Measurements from ENCODE around the gene FFAR3.

The FFAR3 gene

DNA sequence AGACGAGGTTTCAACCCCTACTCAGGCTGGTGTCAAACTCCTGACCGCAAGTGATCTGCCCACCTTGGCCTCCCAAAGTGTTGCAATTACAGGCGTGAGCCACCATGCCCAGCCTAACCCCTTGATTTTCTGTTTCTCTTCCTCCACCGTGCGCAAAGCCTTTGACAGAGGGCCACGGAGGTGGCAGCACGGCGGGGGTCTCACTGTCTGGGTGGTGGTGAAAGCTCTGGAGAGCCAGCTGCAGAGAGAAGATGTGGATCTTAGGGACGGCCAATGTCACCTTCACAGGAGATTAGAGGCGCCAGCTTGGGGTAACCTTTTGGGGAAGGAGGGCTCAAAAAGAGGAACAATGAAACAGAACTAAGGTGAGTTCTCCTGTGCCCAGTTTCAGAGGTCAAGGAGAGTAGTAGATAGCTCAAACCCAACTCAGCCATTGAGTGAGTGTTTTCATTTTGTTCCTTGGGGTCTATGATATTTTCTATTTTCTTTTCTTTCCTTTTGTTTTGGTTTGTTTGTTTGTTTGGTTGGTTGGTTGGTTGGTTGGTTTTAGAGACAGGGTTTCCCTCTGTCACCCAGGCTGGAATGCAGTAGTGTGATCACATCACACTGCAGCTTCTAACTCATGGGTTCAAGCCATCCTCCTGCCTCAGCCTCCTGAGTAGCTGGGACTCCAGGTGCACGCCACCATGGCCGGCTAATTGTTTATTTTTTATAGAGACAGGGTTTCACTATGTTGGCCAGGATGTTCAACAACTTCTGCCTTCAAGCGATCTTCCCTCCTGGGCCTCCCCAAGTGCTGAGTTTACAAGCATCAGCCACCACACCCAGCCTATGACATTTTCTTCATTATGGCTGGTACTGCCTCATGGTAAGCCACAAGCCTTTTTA is 50.3 kb downstream of the FFAR3 start:
- H3K27ac Mint-ChIP-seq = no peak overlapping the region

DNA sequence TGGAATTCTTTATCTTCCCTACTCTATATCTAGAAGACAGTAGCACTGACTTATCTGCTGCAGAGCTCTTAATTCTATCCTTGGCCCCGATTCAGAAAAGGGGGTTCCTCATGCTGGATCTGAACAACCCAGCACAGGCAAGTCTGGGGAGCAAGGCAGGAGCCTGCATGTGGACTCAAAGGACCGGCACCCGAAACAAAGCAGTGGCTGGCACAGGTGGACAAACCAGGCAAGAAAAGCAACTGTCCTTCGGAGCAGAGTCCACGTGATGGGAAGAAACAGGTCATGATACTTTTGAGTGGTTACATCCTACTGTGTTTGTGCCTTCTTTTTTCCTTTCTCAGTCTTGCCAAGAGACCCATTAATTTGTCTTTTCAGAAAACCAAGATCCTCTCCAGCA is 50.9 kb downstream of the FFAR3 start:
- Mint-ChIP-seq H3K4me1 (ENCODE audit: low read depth) (peaks cover 20% of the 10 kb centered on the region), H3K27me3 (peaks cover 7% of the 10 kb centered on the region), H3K27ac (no peak overlapping the region), H3K36me3 (ENCODE audit: low read depth) (no peaks in the 10 kb centered on the region), H3K4me3 (no peak overlapping the region), H3K9me3 (no peaks in the 10 kb centered on the region)

More for the DNA sequence above, 50.3 kb downstream of the FFAR3 start:
- no peak overlapping the region for H3K4me3 Mint-ChIP-seq
- no peaks in the 10 kb centered on the region for H3K9me3 Mint-ChIP-seq
- H3K27me3 Mint-ChIP-seq = peaks cover 7% of the 10 kb centered on the region
- no peaks in the 10 kb centered on the region for H3K36me3 Mint-ChIP-seq (ENCODE audit: low read depth)
- H3K4me1 Mint-ChIP-seq (ENCODE audit: low read depth) = peaks cover 22% of the 10 kb centered on the region
